ENCODE measurements around the gene MAD2L1. TPM values are rescaled to one million over a fixed set of nuclear protein-coding genes. Genes with fewer than 3 reads are reported as not detected.

The MAD2L1 gene
- total RNA-seq, 1 donor from 2014 or later = 1.9 TPM

GRCh38 chr4:120009731-120010130 is 56.9 kb downstream of the MAD2L1 start:
- DNase-seq (ENCODE audit: low spot score) = no peak
- intact Hi-C loops (cut with DNase I) = no loop called here

- intact Hi-C loops (cut with DNase I) = no loop called here
- DNase-seq (ENCODE audit: low spot score) = no peak
These were observed 57.7 kb downstream of the MAD2L1 start for GRCh38 chr4:120008957-120009356.

- intact Hi-C loops (cut with DNase I) = no loop called here
- no peak for DNase-seq (ENCODE audit: low spot score)
These were observed 58.7 kb downstream of the MAD2L1 start for GRCh38 chr4:120007896-120008436.

GRCh38 chr4:120007191-120007871 is 59.3 kb downstream of the MAD2L1 start:
- intact Hi-C loops (cut with DNase I) = no loop called here
- DNase-seq (ENCODE audit: low spot score) = no peak

Data from cardiac septum (tissue), 1 donor.